ENCODE results near the gene SLCO2A1.

The SLCO2A1 gene

GRCh38 chr3:134034005-134034785 lies 4.5 kb upstream of the SLCO2A1 start:
- no peak for DNase-seq (ENCODE audit: low read depth)

- no peak for DNase-seq (ENCODE audit: low read depth)
Observed at GRCh38 chr3:134033315-134033996, 3.7 kb upstream of the SLCO2A1 start.

DNA sequence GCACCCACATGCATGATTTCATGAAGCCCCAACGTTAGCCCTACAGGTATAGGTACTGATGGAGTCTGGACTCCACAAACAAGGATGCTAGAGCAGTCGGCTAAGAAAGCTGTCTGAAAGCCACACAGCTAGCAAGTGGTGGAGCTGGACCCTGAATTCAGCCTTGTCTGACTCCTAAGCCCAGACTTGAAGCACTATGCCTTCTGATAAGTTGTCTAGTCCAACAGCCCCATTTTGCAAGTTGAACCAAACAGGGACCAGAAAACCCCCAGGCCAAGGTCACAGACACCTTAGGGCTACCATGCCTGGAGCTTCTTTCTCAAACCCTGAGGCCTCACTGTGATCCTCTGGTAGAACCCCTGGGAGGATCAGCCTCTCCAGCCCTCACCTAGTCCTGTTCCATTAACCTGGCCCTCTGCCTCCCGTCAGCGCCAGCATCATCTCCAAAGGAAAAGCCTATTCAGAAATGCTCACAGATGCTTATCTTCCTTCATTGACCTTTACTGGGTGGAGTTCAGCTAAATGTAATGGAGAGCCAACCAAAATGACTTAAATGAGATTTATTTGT lies 1.7 kb upstream of the SLCO2A1 start:
- no peak for DNase-seq (ENCODE audit: low read depth)

DNA sequence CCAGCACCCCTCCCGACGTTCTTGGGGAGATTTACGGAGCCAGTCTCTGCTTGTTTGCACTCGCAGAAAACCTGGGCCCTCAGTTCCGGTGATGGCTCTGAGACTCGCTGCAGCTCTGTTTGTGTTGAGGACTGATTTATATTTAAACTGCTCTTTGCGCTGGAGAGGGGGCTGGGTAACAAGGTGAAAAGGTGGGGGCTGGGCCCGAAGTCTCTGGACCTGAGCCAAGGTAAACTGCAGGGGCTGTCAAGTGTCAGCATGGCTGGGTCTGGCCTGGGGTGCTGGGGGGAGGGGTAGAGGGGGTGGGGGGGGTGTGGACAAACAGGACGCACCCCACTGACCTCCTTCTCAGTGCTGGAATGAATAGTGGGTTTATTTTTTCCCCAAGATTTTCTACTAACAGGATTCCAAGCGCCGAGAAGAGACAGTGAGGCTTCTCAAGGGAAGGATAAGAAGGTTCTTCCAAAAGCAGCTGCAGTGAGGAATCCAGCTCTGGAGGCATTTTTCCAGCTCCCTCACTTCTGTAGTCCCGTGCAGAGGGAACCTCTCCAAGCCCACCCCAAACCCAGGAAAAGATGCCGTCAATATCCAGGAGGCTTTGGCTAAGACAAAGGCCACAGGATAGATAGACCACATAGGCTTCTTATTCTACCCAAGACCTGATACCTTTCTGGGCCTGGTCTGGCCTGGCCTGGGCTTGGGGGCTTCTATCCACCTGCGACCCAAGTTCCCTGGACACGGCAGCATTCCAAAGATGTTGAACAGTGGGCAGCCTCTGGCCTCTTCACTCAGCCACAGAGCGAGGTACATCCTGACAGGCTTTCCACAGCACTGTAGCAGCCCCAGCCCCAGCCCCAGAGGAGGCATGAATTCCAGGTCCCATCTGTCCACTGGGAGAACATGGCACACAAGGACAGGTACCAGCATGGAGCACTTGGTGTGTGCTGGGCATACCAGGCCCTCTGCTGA lies 938 bp upstream of the SLCO2A1 start:
- no peak for DNase-seq (ENCODE audit: low read depth)

GRCh38 chr3:134029256-134029733 lies 430 bp downstream of the SLCO2A1 start:
- no peak for DNase-seq (ENCODE audit: low read depth)

- no peak for DNase-seq (ENCODE audit: low read depth)
Observed at GRCh38 chr3:134028486-134029255, 1.1 kb downstream of the SLCO2A1 start.

- DNase-seq (ENCODE audit: low read depth): no peak
Observed at GRCh38 chr3:134027631-134028030, 2.1 kb downstream of the SLCO2A1 start.

GRCh38 chr3:134020135-134020680 lies 9.5 kb downstream of the SLCO2A1 start:
- DNase-seq (ENCODE audit: low read depth): no peak

DNA sequence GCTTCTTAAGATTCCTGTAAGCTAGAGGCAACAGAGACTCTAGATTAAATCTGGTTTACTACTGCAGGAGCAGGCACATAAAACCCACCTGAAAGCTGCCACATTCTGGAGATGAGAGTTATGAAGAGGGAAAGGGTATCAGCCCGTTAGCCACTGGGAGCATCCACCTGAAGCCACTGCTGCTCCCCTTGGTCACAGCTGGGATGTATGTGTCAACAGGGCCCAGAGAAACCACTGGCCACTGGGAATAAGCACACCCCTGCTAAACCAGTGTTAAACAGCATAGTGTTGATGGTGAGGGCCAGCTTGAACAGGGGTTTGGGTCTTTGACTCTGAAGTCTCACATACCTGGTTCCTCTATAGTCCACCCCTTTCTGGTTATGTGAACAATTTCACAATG lies 10.9 kb downstream of the SLCO2A1 start:
- DNase-seq (ENCODE audit: low read depth): no peak

DNA sequence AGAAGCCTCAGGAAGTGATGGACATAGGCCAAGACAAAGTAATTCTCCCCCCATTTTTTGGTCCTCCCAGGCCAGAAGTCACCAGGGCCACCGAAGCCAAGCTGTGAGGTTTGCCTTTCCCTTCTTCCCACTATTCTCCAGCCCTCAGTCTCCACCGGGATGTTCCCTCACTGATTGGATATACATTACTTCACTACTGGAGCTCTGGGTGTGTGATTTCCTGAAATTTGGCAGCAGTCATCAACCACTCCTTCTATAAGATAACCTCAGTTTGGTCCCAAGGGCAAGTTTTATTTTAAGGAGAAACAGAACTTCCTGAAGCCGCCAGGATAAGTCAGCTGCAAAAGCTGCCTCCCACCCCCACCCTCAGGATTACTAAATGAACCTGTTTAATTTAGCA lies 11.3 kb downstream of the SLCO2A1 start:
- no peak for DNase-seq (ENCODE audit: low read depth)

GRCh38 chr3:134017490-134017889 lies 12.2 kb downstream of the SLCO2A1 start:
- no peak for DNase-seq (ENCODE audit: low read depth)

GRCh38 chr3:134014270-134014669 lies 15.5 kb downstream of the SLCO2A1 start:
- DNase-seq (ENCODE audit: low read depth): no peak

- no peak for DNase-seq (ENCODE audit: low read depth)
Observed at GRCh38 chr3:134013280-134013679, 16.4 kb downstream of the SLCO2A1 start.

- DNase-seq (ENCODE audit: low read depth): no peak
Observed at GRCh38 chr3:134009345-134010000, 20.3 kb downstream of the SLCO2A1 start.

DNA sequence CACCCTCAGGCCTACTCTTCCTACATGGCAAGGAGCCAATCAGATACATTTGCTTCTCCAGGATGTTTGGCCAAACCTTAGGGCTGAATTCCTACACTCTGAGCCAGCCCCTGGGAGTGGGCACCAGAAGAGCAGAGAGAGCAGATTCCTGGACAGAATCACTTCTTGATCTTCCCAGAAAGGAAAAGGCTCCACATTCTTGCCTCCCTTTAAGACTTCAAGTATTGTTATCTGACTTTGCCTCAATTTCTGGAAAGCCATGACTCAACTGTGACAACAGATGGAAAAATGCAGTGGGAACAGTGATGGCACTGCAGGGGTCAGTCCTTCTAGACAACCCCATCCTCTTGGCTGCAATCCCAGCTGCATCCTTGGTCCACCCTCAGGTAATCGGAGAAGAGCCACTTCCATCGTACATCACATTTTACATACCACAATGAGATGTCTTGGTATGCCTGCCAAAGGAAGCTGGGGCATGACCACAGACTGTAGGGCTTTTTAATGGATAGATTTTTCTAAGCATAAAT lies 21.0 kb downstream of the SLCO2A1 start:
- no peak for DNase-seq (ENCODE audit: low read depth)

DNA sequence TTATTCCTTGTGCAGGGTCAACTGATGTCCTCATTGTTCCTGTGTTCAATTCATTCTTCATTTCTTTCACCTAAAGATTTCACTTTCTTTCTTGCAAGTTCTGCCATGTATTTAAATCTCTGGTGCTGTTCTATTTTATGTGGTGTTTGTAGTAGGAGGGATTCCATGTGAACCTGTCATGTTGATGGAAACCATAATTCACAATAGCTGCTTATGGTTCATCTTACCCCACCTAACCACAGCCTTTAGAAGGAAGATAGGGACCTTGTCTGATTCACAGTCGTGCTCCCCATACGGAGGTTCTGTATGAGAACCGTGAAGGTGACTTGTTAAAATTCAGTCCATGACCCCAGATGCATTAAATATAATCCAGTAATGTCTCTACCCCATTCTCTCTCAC lies 21.9 kb downstream of the SLCO2A1 start:
- no peak for DNase-seq (ENCODE audit: low read depth)

GRCh38 chr3:134004841-134005240 lies 24.9 kb downstream of the SLCO2A1 start:
- no peak for DNase-seq (ENCODE audit: low read depth)

DNA sequence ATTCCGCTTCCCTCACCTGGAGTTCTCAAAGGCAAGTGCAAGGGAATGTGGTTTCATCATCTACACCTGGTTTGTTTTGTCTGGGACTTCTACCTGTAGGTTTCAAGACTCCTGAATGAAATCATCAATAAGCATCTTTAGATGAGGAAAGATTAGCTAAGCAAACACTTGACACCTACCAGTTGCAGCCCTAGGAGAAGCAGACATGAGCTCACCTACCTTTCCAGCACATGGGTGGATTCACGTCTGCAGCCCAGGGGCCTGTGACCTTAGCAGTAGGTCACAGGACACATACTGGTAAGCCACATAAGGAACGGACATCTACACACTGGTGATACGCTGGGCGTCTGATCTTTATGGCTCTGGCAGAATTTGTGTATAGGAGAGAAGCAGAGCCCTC lies 26.7 kb downstream of the SLCO2A1 start:
- DNase-seq (ENCODE audit: low read depth): no peak

DNA sequence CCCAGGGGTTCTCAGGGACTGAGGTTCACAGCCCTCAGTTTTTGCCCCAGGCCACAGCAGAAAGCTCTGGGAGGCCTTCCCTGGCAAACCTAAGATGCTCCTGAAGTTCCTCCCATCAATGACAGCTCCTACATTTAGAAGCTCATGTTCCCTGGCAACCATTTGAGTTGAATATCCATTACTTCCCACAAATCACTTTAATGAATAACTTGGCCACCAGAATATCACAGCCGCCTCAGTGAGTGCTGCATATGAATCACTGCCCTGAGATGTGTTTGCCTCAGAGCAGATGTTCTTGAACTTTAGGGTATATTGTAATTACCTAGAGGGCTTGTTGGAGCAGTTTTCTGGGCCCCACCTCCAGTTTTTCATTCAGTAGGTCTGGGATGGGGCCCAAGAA lies 27.4 kb downstream of the SLCO2A1 start:
- DNase-seq (ENCODE audit: low read depth): no peak

DNA sequence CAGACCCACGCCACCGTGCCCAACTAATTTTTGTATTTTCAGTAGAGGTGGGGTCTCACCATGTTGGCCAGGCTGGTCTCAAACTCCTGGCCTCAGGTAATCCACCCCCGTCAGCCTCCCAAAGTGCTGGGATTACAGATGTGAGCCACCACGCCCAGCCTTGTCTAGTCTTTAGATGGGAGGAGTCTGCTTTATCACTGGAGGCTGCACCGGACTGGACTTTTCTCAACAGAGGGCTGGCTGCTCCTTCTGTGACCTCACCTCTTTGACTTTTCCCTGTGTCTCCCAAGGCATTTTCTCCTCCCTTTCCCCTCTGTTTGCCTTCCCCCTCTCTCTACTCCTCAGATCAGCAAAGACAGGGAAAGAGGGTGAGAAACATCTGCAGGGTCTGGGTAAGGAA lies 28.5 kb downstream of the SLCO2A1 start:
- DNase-seq (ENCODE audit: low read depth): no peak

Data from activated T-helper 9 cell treated with anti-CD3 and anti-CD28 coated beads, Interleukin-2, amount 50 U/mL, for 16 hours (primary cell).